HL-60 (cell line): ENCODE data around the gene EIF3I.

ENCODE experiments used
- DNase-seq, 2 experiments: peaks; one replicate each; pipeline ENCODE4 v3.0.0-alpha.2; 2010 to 2020; ENCODE audit warnings: low read depth in 1 of 2, low spot score in 1 of 2
- H3K27ac ChIP-seq: fragments of 250-450 bp; sonication (Bioruptor Pico); replicated peaks from 2 replicates; pipeline ENCODE4 v1.5.1; 2020; ENCODE audit warnings: mild to moderate bottlenecking, moderate library complexity
- H3K27me3 ChIP-seq: fragments of 250-450 bp; sonication (Bioruptor Pico); 2 replicates; pipeline ENCODE4 v1.5.1; 2021; ENCODE audit warnings: mild to moderate bottlenecking, moderate library complexity; ENCODE audit not compliant: insufficient read depth, poor library complexity, severe bottlenecking
- H3K4me3 ChIP-seq: replicated peaks from 2 replicates; pipeline ENCODE4 v1.5.1; 2011; ENCODE audit warnings: mild to moderate bottlenecking, control low read depth, low read length; ENCODE audit not compliant: insufficient read depth
- GABPA ChIP-seq: IDR thresholded peaks from 2 replicates; pipeline ENCODE4 v1.6.1; 2012; ENCODE audit warnings: low read depth
- POLR2AphosphoS5 ChIP-seq: IDR thresholded peaks from 2 replicates; pipeline ENCODE4 v1.6.1; 2012; ENCODE audit warnings: low read depth
- SPI1 ChIP-seq: IDR thresholded peaks from 2 replicates; pipeline ENCODE4 v1.6.1; 2012; ENCODE audit warnings: low read depth, mild to moderate bottlenecking, borderline replicate concordance
- TF ChIP-seq, protein P1 (sequence below): IDR thresholded peaks from one replicate; pipeline ENCODE4 v1.5.1; 2011; ENCODE audit warnings: low read length, control low read depth, inconsistent platforms; ENCODE audit not compliant: insufficient read depth
- TF ChIP-seq, protein P2 (sequence below): IDR thresholded peaks from 2 replicates; pipeline ENCODE4 v1.6.1; 2012; ENCODE audit warnings: low read depth; ENCODE audit not compliant: insufficient replicate concordance

EIF3I gene

DNA sequence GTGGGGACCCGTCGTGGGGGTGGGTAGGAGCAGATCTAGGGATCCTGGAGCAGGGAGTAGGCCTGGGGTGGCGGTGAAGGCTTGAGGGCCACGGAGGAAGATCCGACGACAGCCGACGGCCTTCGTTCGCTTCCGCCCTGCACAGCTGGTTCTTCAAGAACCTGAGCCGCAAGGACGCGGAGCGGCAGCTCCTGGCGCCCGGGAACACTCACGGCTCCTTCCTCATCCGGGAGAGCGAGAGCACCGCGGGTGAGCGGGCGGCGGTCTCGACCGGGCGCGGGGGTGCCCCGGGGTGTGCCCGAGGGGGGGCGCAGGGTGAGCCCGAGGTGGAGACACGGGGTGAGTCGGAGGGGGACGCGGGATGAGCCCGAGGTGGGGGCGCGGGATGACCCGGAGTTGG lies 53.2 kb downstream of the EIF3I start:
- no peak overlapping the region for H3K4me3 ChIP-seq
- no peaks in the 10 kb centered on the region for H3K27me3 ChIP-seq
- no peak for DNase-seq
- no peak for TF ChIP-seq GABPA
- TF ChIP-seq, protein P1, sequence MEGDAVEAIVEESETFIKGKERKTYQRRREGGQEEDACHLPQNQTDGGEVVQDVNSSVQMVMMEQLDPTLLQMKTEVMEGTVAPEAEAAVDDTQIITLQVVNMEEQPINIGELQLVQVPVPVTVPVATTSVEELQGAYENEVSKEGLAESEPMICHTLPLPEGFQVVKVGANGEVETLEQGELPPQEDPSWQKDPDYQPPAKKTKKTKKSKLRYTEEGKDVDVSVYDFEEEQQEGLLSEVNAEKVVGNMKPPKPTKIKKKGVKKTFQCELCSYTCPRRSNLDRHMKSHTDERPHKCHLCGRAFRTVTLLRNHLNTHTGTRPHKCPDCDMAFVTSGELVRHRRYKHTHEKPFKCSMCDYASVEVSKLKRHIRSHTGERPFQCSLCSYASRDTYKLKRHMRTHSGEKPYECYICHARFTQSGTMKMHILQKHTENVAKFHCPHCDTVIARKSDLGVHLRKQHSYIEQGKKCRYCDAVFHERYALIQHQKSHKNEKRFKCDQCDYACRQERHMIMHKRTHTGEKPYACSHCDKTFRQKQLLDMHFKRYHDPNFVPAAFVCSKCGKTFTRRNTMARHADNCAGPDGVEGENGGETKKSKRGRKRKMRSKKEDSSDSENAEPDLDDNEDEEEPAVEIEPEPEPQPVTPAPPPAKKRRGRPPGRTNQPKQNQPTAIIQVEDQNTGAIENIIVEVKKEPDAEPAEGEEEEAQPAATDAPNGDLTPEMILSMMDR = no peak
- TF ChIP-seq, protein P2, sequence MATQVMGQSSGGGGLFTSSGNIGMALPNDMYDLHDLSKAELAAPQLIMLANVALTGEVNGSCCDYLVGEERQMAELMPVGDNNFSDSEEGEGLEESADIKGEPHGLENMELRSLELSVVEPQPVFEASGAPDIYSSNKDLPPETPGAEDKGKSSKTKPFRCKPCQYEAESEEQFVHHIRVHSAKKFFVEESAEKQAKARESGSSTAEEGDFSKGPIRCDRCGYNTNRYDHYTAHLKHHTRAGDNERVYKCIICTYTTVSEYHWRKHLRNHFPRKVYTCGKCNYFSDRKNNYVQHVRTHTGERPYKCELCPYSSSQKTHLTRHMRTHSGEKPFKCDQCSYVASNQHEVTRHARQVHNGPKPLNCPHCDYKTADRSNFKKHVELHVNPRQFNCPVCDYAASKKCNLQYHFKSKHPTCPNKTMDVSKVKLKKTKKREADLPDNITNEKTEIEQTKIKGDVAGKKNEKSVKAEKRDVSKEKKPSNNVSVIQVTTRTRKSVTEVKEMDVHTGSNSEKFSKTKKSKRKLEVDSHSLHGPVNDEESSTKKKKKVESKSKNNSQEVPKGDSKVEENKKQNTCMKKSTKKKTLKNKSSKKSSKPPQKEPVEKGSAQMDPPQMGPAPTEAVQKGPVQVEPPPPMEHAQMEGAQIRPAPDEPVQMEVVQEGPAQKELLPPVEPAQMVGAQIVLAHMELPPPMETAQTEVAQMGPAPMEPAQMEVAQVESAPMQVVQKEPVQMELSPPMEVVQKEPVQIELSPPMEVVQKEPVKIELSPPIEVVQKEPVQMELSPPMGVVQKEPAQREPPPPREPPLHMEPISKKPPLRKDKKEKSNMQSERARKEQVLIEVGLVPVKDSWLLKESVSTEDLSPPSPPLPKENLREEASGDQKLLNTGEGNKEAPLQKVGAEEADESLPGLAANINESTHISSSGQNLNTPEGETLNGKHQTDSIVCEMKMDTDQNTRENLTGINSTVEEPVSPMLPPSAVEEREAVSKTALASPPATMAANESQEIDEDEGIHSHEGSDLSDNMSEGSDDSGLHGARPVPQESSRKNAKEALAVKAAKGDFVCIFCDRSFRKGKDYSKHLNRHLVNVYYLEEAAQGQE = no peak
- TF ChIP-seq POLR2AphosphoS5 = no peak
- no peak for TF ChIP-seq SPI1
- H3K27ac ChIP-seq = no peak overlapping the region

DNA sequence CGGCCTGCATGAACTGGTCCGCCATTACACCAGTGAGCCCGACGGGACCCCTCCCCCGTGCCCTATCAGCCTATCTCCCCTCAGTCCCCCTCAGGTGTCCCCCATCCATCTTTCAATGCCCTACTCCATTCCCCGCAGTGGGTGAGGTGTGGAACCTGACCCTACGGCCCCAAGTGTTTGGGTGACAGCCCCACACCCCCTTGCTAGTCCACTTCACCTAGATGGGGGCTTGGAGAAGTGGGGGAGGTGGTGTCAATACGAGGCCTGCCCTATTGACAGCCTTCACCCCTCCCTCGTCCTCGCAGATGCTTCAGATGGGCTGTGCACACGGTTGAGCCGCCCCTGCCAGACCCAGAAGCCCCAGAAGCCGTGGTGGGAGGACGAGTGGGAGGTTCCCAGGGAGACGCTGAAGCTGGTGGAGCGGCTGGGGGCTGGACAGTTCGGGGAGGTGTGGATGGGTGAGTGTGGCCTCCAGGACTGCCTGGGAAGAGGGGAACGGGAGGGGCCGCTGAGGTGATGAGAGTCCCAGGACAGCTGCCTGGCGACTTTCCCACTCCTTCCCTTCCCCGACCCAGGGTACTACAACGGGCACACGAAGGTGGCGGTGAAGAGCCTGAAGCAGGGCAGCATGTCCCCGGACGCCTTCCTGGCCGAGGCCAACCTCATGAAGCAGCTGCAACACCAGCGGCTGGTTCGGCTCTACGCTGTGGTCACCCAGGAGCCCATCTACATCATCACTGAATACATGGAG lies 54.0 kb downstream of the EIF3I start:
- Histone ChIP-seq H3K4me3 (no peak overlapping the region), H3K27me3 (no peaks in the 10 kb centered on the region), H3K27ac (no peak overlapping the region)
- TF ChIP-seq GABPA (no peak), POLR2AphosphoS5 (no peak), SPI1 (no peak)
- TF ChIP-seq, protein P2 = no peak
- TF ChIP-seq, protein P1 = no peak
- DNase-seq = no peak
